Measurements from ENCODE around the gene ERCC6L2. TPM values are rescaled to one million over a fixed set of nuclear protein-coding genes. Genes with fewer than 3 reads are reported as not detected.

ERCC6L2 gene
- total and polyA plus RNA-seq, 9 of the 15 experiments (the other 6 are each of a cell fraction or from before 2014, with no cell fraction given): 7.8 to 42.8 (median 23.6) TPM

GRCh38 chr9:95971815-95972214 is 96.3 kb downstream of the ERCC6L2 start:
- Histone ChIP-seq H4K20me1 (replicated peaks; ENCODE audit: control insufficient read depth, insufficient read depth, low read length) (no peaks in the 10 kb centered on the region), H3K36me3 (ENCODE audit: control insufficient read depth, insufficient read depth, low read length) (peaks cover 19% of the 10 kb centered on the region), H3K9me1 (ENCODE audit: control insufficient read depth, insufficient read depth, low read length) (no peaks in the 10 kb centered on the region), H3K9ac (ENCODE audit: insufficient read depth in 1 of 2, low read depth in 2 of 2, low read length in 2 of 2) (no peak overlapping the region), H3K4me1 (replicated peaks in 1 of 2; ENCODE audit: control insufficient read depth in 2 of 2, insufficient read depth in 2 of 2, low read length in 2 of 2) (no peaks in the 10 kb centered on the region), H3K27me3 (ENCODE audit: control insufficient read depth in 2 of 2, insufficient read depth in 2 of 2, low read length in 2 of 2) (no peaks in the 10 kb centered on the region), H3K4me3 (no peak overlapping the region), H3K79me2 (ENCODE audit: control insufficient read depth, insufficient read depth, low read length) (no peaks in the 10 kb centered on the region), H3K27ac (ENCODE audit: extremely low read depth, low read depth, low read length) (no peak overlapping the region), H2AFZ (ENCODE audit: low read depth, low read length) (no peak overlapping the region), H3K4me2 (ENCODE audit: insufficient read depth, low read length) (no peak overlapping the region), H3K9me3 (replicated peaks; ENCODE audit: control insufficient read depth, insufficient read depth, low read depth, low read length) (no peaks in the 10 kb centered on the region)
- BruUV-seq (replicated peaks): no TSS peak
- ATAC-seq (no peak), DNase-seq (ENCODE audit: extremely low read depth in 1 of 4, low spot score in 3 of 4) (no peak), FAIRE-seq (no peak)
- 70% methylated on average over 2 of the region's 2 CpGs for WGBS (ENCODE audit: insufficient coverage, low coverage, missing lambda C conversion rate)
- intact Hi-C loops (cut with micrococcal nuclease) (no loop called here), in situ Hi-C loops (cut with MboI) (no loop called here)
- TF ChIP-seq ARNT (IDR thresholded peaks at IDR 0.05) (no peak), NFYB (IDR thresholded peaks at IDR 0.05; ENCODE audit: extremely low read depth, insufficient read length) (no peak), ZFP36 (IDR thresholded peaks at IDR 0.05; ENCODE audit: low read depth, low read length, partially characterized antibody) (no peak), SFPQ (IDR thresholded peaks at IDR 0.05; ENCODE audit: low read depth, low read length) (no peak)
- CTCF ChIA-PET (ENCODE audit: low intra/inter-chr PET ratio): no interaction called here
- POLR2A ChIA-PET: interaction anchor here (0.6 kb wide), 1 partner anchor 468 kb away, joined by 4 read pairs; no protein-coding TSS in a partner anchor

- Histone ChIP-seq H3K27me3 (ENCODE audit: control insufficient read depth in 2 of 2, insufficient read depth in 2 of 2, low read length in 2 of 2) (no peaks in the 10 kb centered on the region), H3K36me3 (ENCODE audit: control insufficient read depth, insufficient read depth, low read length) (peaks cover 31% of the 10 kb centered on the region), H4K20me1 (replicated peaks; ENCODE audit: control insufficient read depth, insufficient read depth, low read length) (no peaks in the 10 kb centered on the region), H2AFZ (ENCODE audit: low read depth, low read length) (no peak overlapping the region), H3K79me2 (ENCODE audit: control insufficient read depth, insufficient read depth, low read length) (no peaks in the 10 kb centered on the region), H3K9ac (ENCODE audit: insufficient read depth in 1 of 2, low read depth in 2 of 2, low read length in 2 of 2) (no peak overlapping the region), H3K27ac (ENCODE audit: extremely low read depth, low read depth, low read length) (no peak overlapping the region), H3K9me1 (ENCODE audit: control insufficient read depth, insufficient read depth, low read length) (no peaks in the 10 kb centered on the region), H3K4me2 (ENCODE audit: insufficient read depth, low read length) (no peak overlapping the region), H3K4me1 (replicated peaks in 1 of 2; ENCODE audit: control insufficient read depth in 2 of 2, insufficient read depth in 2 of 2, low read length in 2 of 2) (no peaks in the 10 kb centered on the region), H3K4me3 (no peak overlapping the region), H3K9me3 (replicated peaks; ENCODE audit: control insufficient read depth, insufficient read depth, low read depth, low read length) (no peaks in the 10 kb centered on the region)
- no peak for TF ChIP-seq ZBED1 (IDR thresholded peaks at IDR 0.05)
- no peak for TF ChIP-seq ZNF121 (CRISPR knock-in tag; conservative IDR thresholded peaks at IDR 0.05)
- no TSS peak for BruUV-seq (replicated peaks)
- CTCF ChIA-PET (ENCODE audit: low intra/inter-chr PET ratio): no interaction called here
- FAIRE-seq (no peak), DNase-seq (ENCODE audit: extremely low read depth in 1 of 4, low spot score in 3 of 4) (no peak), ATAC-seq (no peak)
- POLR2A ChIA-PET: no interaction called here
- intact Hi-C loops (cut with micrococcal nuclease): no loop called here
- 88% methylated on average over 1 of the region's 1 CpG for WGBS (ENCODE audit: insufficient coverage, low coverage, missing lambda C conversion rate)
- in situ Hi-C loops (cut with MboI): no loop called here
These were observed 98.9 kb downstream of the ERCC6L2 start for GRCh38 chr9:95974389-95974788.

All from K562 (cell line).